ENCODE measurements around the gene LAS1L.
"Not testable (repeated sequence)": the region's sequence is repeated elsewhere in the genome, so short reads cannot be mapped to it uniquely, and the experiment has no call there.

LAS1L gene

GRCh38 chrX:65562850-65563249 is 28.3 kb upstream of the LAS1L start:
- H3K9me3 ChIP-seq (ENCODE audit: control insufficient read depth, low read length); H2AK5ac ChIP-seq (ENCODE audit: low read length, severe bottlenecking); H4K8ac ChIP-seq (ENCODE audit: low read length); H3K9ac ChIP-seq (ENCODE audit: low read length); H2BK5ac ChIP-seq (ENCODE audit: low read depth, low read length, poor library complexity, severe bottlenecking); DNase-seq; H2AFZ ChIP-seq (ENCODE audit: low read depth, low read length); H3K4ac ChIP-seq (ENCODE audit: low read depth in 1 of 2, low read length in 2 of 2); H2BK15ac ChIP-seq (ENCODE audit: low read depth, poor library complexity, severe bottlenecking); H3K4me1 ChIP-seq (ENCODE audit: control insufficient read depth, insufficient read depth, low read depth, low read length); H2BK12ac ChIP-seq (ENCODE audit: low read length in 2 of 2); H3K4me2 ChIP-seq (ENCODE audit: low read length, poor library complexity, severe bottlenecking); H3K79me1 ChIP-seq (replicated peaks; ENCODE audit: low read length, poor library complexity, severe bottlenecking); H3K36me3 ChIP-seq (ENCODE audit: control insufficient read depth in 1 of 2, insufficient read depth in 2 of 2, low read depth in 1 of 2, low read length in 2 of 2); H3K23ac ChIP-seq (ENCODE audit: low read length in 2 of 2); H3K4me3 ChIP-seq (ENCODE audit: insufficient read depth in 1 of 2, low read depth in 1 of 2, low read length in 2 of 2); H3K18ac ChIP-seq (ENCODE audit: low read depth in 1 of 2, low read length in 2 of 2); H2BK120ac ChIP-seq (ENCODE audit: low read depth, low read length); H3K14ac ChIP-seq (ENCODE audit: low read length in 2 of 2); H3K27ac ChIP-seq (ENCODE audit: low read length, poor library complexity, severe bottlenecking); H4K91ac ChIP-seq (ENCODE audit: low read length): not testable (repeated sequence)
- H3K27me3 ChIP-seq (ENCODE audit: control insufficient read depth in 1 of 2, insufficient read depth in 1 of 2, low read length in 2 of 2): peaks cover 0 to 11% of the 10 kb centered on the region in 2 experiments
- WGBS: no CpG with 5 or more reads among the region's 1 CpG

DNA sequence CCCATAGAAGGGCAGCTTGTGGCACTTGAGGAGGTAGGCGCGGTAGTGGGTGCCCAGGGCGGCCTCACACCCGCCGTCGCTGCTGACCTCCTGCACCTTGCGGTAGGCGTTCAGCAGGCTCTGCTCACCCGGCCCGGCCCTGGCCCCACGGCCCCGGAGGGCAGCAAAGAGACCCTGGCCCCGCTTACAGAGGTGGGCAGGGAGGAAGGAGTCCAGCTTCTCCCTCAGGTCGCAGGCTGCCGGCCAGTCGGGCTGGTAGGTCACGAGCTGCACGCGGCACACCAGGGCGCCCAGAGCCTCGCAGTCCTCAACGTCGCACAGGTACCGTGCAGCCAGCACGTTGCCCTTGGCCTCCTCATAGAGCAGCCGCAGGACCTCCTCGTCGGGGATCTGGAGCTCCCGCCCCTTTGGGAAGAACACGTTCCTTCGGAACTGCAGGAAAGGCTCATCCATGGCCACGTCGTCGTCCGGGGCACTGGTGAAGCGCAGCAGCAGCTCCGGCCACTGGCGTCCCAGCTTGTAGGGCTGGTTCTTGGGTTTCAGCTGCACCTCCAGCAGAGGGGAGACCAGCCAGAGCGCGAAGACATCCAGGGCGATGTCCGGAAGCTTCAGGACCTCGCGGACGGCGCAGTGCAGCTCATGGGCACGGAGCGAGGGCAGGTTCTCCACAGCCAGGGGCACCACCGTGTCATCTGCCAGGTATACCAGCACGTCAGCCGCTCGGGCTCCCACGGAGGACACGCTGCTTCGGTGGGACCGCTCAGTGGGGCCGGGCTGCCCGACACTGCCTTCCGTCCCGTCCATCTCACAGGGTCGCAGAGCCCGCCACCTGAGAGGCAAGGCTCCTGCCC is 17.1 kb upstream of the LAS1L start:
- no peak overlapping the region for H2BK120ac ChIP-seq (ENCODE audit: low read depth, low read length)
- no peak overlapping the region for H4K8ac ChIP-seq (ENCODE audit: low read length)
- WGBS: 95% methylated on average over 46 of the region's 62 CpGs
- no peak overlapping the region for H2AK5ac ChIP-seq (ENCODE audit: low read length, severe bottlenecking)
- no peak overlapping the region for H3K4me2 ChIP-seq (ENCODE audit: low read length, poor library complexity, severe bottlenecking)
- H3K36me3 ChIP-seq (ENCODE audit: control insufficient read depth in 1 of 2, insufficient read depth in 2 of 2, low read depth in 1 of 2, low read length in 2 of 2): no peaks in the 10 kb centered on the region
- no peak overlapping the region for H3K23ac ChIP-seq (ENCODE audit: low read length in 2 of 2)
- H3K79me1 ChIP-seq (replicated peaks; ENCODE audit: low read length, poor library complexity, severe bottlenecking): no peaks in the 10 kb centered on the region
- no peak overlapping the region for H2AFZ ChIP-seq (ENCODE audit: low read depth, low read length)
- no peak overlapping the region for H3K14ac ChIP-seq (ENCODE audit: low read length in 2 of 2)
- H3K9me3 ChIP-seq (ENCODE audit: control insufficient read depth, low read length): peaks cover 4% of the 10 kb centered on the region
- no peak overlapping the region for H2BK5ac ChIP-seq (ENCODE audit: low read depth, low read length, poor library complexity, severe bottlenecking)
- no peak overlapping the region for H3K27ac ChIP-seq (ENCODE audit: low read length, poor library complexity, severe bottlenecking)
- no peak overlapping the region for H4K91ac ChIP-seq (ENCODE audit: low read length)
- H3K9ac ChIP-seq (ENCODE audit: low read length): no peak overlapping the region
- no peaks in the 10 kb centered on the region for H3K4me1 ChIP-seq (ENCODE audit: control insufficient read depth, insufficient read depth, low read depth, low read length)
- H3K18ac ChIP-seq (ENCODE audit: low read depth in 1 of 2, low read length in 2 of 2): no peak overlapping the region
- no peak overlapping the region for H3K4ac ChIP-seq (ENCODE audit: low read depth in 1 of 2, low read length in 2 of 2)
- no peak for DNase-seq
- no peak overlapping the region for H2BK12ac ChIP-seq (ENCODE audit: low read length in 2 of 2)
- peaks cover 0 to 17% of the 10 kb centered on the region in 2 experiments for H3K27me3 ChIP-seq (ENCODE audit: control insufficient read depth in 1 of 2, insufficient read depth in 1 of 2, low read length in 2 of 2)
- H3K4me3 ChIP-seq (ENCODE audit: insufficient read depth in 1 of 2, low read depth in 1 of 2, low read length in 2 of 2): no peak overlapping the region
- no peak overlapping the region for H2BK15ac ChIP-seq (ENCODE audit: low read depth, poor library complexity, severe bottlenecking)

DNA sequence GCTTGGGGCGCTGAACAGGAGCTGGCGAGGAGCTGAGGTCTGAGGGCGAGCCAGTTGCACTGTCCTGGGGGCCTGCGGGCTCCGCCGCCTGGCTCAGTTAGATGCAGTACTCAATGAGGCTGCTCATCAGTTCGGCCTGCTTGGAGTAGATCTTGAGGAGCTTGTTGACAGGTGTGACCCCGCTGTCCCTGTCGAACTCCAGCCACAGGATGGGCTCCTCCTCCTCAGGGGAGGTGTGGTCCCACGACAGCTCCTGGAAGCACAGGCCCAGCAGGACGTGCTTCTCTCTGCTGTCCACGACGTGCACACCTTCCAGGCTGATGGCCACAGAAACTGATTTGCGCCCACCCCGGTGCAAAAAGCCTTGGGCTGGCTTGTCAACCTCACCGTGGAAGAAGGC is 16.5 kb upstream of the LAS1L start:
- 88% methylated on average over 13 of the region's 16 CpGs for WGBS
- Histone ChIP-seq H2BK12ac (ENCODE audit: low read length in 2 of 2) (no peak overlapping the region), H3K4me2 (ENCODE audit: low read length, poor library complexity, severe bottlenecking) (no peak overlapping the region)

GRCh38 chrX:65545456-65545855 is 10.9 kb upstream of the LAS1L start:
- H2BK5ac ChIP-seq (ENCODE audit: low read depth, low read length, poor library complexity, severe bottlenecking): no peak overlapping the region
- no peak overlapping the region for H2BK12ac ChIP-seq (ENCODE audit: low read length in 2 of 2)
- H2BK15ac ChIP-seq (ENCODE audit: low read depth, poor library complexity, severe bottlenecking): no peak overlapping the region
- H3K4me1 ChIP-seq (ENCODE audit: control insufficient read depth, insufficient read depth, low read depth, low read length): no peaks in the 10 kb centered on the region
- no peaks in the 10 kb centered on the region for H3K9me3 ChIP-seq (ENCODE audit: control insufficient read depth, low read length)
- no peak overlapping the region for H4K91ac ChIP-seq (ENCODE audit: low read length)
- no peak overlapping the region for H2AK5ac ChIP-seq (ENCODE audit: low read length, severe bottlenecking)
- H3K14ac ChIP-seq (ENCODE audit: low read length in 2 of 2): no peak overlapping the region
- no peak for DNase-seq
- peaks cover 0 to 36% of the 10 kb centered on the region in 2 experiments for H3K27me3 ChIP-seq (ENCODE audit: control insufficient read depth in 1 of 2, insufficient read depth in 1 of 2, low read length in 2 of 2)
- no peak overlapping the region for H3K27ac ChIP-seq (ENCODE audit: low read length, poor library complexity, severe bottlenecking)
- no peak overlapping the region for H4K8ac ChIP-seq (ENCODE audit: low read length)
- H3K36me3 ChIP-seq (ENCODE audit: control insufficient read depth in 1 of 2, insufficient read depth in 2 of 2, low read depth in 1 of 2, low read length in 2 of 2): no peaks in the 10 kb centered on the region
- no peak overlapping the region for H3K4ac ChIP-seq (ENCODE audit: low read depth in 1 of 2, low read length in 2 of 2)
- no peak overlapping the region for H3K23ac ChIP-seq (ENCODE audit: low read length in 2 of 2)
- WGBS: 50% methylated on average over 1 of the region's 1 CpG
- H3K4me3 ChIP-seq (ENCODE audit: insufficient read depth in 1 of 2, low read depth in 1 of 2, low read length in 2 of 2): no peak overlapping the region
- no peak overlapping the region for H2BK120ac ChIP-seq (ENCODE audit: low read depth, low read length)
- H3K18ac ChIP-seq (ENCODE audit: low read depth in 1 of 2, low read length in 2 of 2): no peak overlapping the region
- H3K9ac ChIP-seq (ENCODE audit: low read length): no peak overlapping the region
- no peaks in the 10 kb centered on the region for H3K79me1 ChIP-seq (replicated peaks; ENCODE audit: low read length, poor library complexity, severe bottlenecking)
- no peak overlapping the region for H2AFZ ChIP-seq (ENCODE audit: low read depth, low read length)
- no peak overlapping the region for H3K4me2 ChIP-seq (ENCODE audit: low read length, poor library complexity, severe bottlenecking)

More for the DNA sequence above, 16.5 kb upstream of the LAS1L start:
- Histone ChIP-seq H2AFZ (ENCODE audit: low read depth, low read length) (no peak overlapping the region), H3K27ac (ENCODE audit: low read length, poor library complexity, severe bottlenecking) (no peak overlapping the region), H3K4me3 (ENCODE audit: insufficient read depth in 1 of 2, low read depth in 1 of 2, low read length in 2 of 2) (no peak overlapping the region), H2BK5ac (ENCODE audit: low read depth, low read length, poor library complexity, severe bottlenecking) (no peak overlapping the region), H3K27me3 (ENCODE audit: control insufficient read depth in 1 of 2, insufficient read depth in 1 of 2, low read length in 2 of 2) (peaks cover 0 to 20% of the 10 kb centered on the region in 2 experiments), H4K8ac (ENCODE audit: low read length) (no peak overlapping the region), H3K4ac (ENCODE audit: low read depth in 1 of 2, low read length in 2 of 2) (no peak overlapping the region), H2BK120ac (ENCODE audit: low read depth, low read length) (no peak overlapping the region), H3K9me3 (ENCODE audit: control insufficient read depth, low read length) (peaks cover 4% of the 10 kb centered on the region), H3K79me1 (replicated peaks; ENCODE audit: low read length, poor library complexity, severe bottlenecking) (no peaks in the 10 kb centered on the region), H3K18ac (ENCODE audit: low read depth in 1 of 2, low read length in 2 of 2) (no peak overlapping the region), H3K36me3 (ENCODE audit: control insufficient read depth in 1 of 2, insufficient read depth in 2 of 2, low read depth in 1 of 2, low read length in 2 of 2) (no peaks in the 10 kb centered on the region), H3K9ac (ENCODE audit: low read length) (no peak overlapping the region), H2BK15ac (ENCODE audit: low read depth, poor library complexity, severe bottlenecking) (no peak overlapping the region), H4K91ac (ENCODE audit: low read length) (no peak overlapping the region), H3K14ac (ENCODE audit: low read length in 2 of 2) (no peak overlapping the region), H2AK5ac (ENCODE audit: low read length, severe bottlenecking) (no peak overlapping the region), H3K23ac (ENCODE audit: low read length in 2 of 2) (no peak overlapping the region), H3K4me1 (ENCODE audit: control insufficient read depth, insufficient read depth, low read depth, low read length) (no peaks in the 10 kb centered on the region)
- no peak for DNase-seq
